Measurements from ENCODE around the gene ACOT12.

Gene ACOT12

GRCh38 chr5:81326554-81326953, 67.4 kb downstream of the ACOT12 start:
- TF ChIP-seq CTCF (IDR thresholded peaks at IDR 0.05), result no peak
- no peak for DNase-seq (ENCODE audit: low spot score)
- no peak overlapping the region for H3K27ac ChIP-seq
- H3K4me3 ChIP-seq, result no peak overlapping the region

DNA sequence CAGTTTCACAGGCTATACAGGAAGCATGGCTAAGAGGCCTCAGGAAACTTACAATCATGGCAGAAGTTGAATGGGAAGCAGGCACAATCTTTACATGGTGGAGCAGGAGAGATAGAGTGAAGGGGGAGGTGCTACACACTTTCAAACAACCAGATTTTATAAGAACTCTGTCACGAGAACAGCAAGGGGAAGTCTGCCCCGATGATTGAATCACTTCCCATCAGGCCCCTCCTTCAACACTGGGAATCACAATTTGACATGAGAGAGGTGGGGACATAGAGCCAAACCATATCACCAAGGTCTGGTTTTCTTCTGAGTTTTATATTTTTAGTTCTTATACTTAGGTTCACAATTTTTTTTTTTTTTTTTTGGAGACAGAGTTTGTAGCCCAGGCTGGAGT, 76.4 kb downstream of the ACOT12 start:
- Histone ChIP-seq H3K4me3 (no peak overlapping the region), H3K27ac (no peak overlapping the region)
- DNase-seq (ENCODE audit: low spot score), result no peak
- TF ChIP-seq CTCF (IDR thresholded peaks at IDR 0.05), result no peak

GRCh38 chr5:81316571-81316970, 77.4 kb downstream of the ACOT12 start:
- Histone ChIP-seq H3K27ac (no peak overlapping the region), H3K4me3 (no peak overlapping the region)
- no peak for DNase-seq (ENCODE audit: low spot score)
- no peak for TF ChIP-seq CTCF (IDR thresholded peaks at IDR 0.05)

DNA sequence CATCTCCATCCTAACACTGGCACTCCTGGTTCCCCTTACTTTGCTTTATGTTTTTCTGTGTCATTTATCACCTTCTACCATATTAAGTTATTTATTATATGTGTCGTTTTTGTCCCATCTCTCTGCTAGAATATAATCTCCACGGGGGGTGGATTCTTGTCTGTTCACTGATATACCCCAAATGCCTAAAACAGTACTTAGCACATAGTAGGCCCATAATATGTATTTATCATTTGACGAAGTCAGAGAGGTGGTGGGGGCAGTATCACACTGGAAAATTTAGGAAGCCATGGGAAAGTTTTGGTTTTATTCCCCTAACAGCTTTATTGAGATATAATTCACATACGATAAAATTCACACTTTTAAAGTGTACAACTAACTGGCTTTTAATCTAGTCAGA, 78.1 kb downstream of the ACOT12 start:
- H3K27ac ChIP-seq, result no peak overlapping the region
- no peak for DNase-seq (ENCODE audit: low spot score)
- TF ChIP-seq CTCF (IDR thresholded peaks at IDR 0.05), result no peak
- no peak overlapping the region for H3K4me3 ChIP-seq

- Histone ChIP-seq H3K4me3 (no peak overlapping the region), H3K27ac (no peak overlapping the region)
- DNase-seq (ENCODE audit: low spot score), result no peak
- TF ChIP-seq CTCF (IDR thresholded peaks at IDR 0.05), result no peak
Measured at GRCh38 chr5:81315336-81315735, 78.6 kb downstream of the ACOT12 start.

DNA sequence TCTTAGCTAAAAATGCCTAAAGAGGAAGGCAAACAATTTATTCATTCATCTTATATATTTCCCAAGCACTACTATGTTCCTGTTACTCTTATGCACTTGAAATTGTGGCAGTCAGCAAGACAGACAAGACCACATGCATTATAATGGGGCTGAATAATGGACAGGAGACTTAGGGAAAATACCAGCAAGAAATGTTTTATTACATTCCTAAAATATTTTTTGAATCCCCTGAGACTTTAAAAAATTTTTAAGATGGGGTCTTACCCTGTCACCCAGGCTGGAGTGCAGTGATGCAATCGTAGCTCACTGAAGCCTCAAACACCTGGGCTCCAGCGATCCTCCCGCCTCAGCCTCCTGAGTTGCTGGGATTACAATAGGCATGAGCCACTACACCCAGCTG, 79.4 kb downstream of the ACOT12 start:
- TF ChIP-seq CTCF (IDR thresholded peaks at IDR 0.05), result no peak
- no peak overlapping the region for H3K27ac ChIP-seq

DNA sequence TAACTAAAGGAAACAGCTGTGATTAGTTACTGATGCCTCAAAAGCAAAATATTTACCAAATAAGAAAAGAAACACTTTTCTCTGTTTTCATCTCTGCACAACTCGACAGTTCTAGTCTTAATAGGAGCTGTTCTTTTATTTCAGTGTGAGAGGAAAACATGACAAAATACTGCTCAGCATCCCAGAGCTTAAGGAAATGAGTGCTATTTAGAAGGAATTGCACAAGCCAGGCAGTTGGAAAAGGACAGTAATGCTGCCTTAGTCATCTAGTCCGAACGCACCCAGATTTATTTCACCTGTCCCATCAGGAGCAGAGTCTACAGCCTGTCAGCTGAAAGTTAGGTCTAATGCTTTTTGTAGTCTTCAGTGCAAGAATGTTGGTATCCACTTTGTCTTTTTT, 80.2 kb downstream of the ACOT12 start:
- DNase-seq (ENCODE audit: low spot score), result no peak
- Histone ChIP-seq H3K4me3 (no peak overlapping the region), H3K27ac (no peak overlapping the region)
- TF ChIP-seq CTCF (IDR thresholded peaks at IDR 0.05), result no peak

More for the DNA sequence above, 79.4 kb downstream of the ACOT12 start:
- no peak overlapping the region for H3K4me3 ChIP-seq
- DNase-seq (ENCODE audit: low spot score), result no peak
